UCSD-AML1 (cell line): ENCODE results near the gene CXCL16.

Source experiments
- DNase-seq: peaks from one replicate; lab custom pipeline; 2025; ENCODE audit not compliant: unreplicated experiment; lab: John Stamatoyannopoulos, UW

Gene CXCL16

DNA sequence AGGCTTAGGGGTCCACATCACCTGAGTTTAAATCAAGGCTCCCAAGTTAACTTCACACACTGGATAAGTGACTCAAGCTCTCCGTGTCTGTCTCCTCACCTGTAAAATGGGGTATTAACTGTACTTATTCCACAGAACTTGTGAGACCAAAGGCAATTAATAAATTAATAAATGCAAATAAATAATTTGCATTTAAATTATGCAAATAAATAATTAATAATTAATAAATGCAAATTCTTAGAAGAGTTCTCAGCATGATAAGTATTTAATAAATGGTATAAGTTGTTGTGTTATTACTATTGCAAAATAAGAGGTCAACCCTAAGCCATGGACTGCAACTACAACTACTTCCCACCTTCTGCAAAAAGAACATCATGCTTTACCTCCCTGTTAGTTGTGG, 13.7 kb upstream of the CXCL16 start:
- no peak for DNase-seq

- DNase-seq: no peak
Observed at GRCh38 chr17:4751932-4752331, 12.2 kb upstream of the CXCL16 start.

GRCh38 chr17:4750606-4751005, 10.9 kb upstream of the CXCL16 start:
- DNase-seq: no peak

DNA sequence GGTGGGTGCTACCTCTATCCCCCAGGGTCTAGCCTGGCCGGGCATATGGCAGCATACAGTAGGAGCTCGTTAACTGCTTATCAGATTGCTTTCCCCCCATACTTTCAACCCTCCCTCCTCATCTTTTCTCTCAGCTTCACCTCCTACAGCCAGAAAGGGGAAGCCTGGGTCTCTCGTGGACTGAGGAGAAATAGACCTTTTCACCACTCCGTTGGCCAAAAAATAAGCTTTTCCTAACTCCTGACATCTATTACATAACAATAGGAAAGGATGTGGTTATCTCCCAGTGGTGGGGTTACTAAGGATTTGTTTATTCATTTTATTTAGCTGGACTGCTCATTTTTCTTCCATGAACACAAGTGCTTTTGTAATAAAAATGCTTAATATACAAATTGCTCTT, 9.0 kb upstream of the CXCL16 start:
- no peak for DNase-seq

- peak; percentile 56 for DNase-seq
Observed at GRCh38 chr17:4747847-4748246, 8.1 kb upstream of the CXCL16 start.

DNA sequence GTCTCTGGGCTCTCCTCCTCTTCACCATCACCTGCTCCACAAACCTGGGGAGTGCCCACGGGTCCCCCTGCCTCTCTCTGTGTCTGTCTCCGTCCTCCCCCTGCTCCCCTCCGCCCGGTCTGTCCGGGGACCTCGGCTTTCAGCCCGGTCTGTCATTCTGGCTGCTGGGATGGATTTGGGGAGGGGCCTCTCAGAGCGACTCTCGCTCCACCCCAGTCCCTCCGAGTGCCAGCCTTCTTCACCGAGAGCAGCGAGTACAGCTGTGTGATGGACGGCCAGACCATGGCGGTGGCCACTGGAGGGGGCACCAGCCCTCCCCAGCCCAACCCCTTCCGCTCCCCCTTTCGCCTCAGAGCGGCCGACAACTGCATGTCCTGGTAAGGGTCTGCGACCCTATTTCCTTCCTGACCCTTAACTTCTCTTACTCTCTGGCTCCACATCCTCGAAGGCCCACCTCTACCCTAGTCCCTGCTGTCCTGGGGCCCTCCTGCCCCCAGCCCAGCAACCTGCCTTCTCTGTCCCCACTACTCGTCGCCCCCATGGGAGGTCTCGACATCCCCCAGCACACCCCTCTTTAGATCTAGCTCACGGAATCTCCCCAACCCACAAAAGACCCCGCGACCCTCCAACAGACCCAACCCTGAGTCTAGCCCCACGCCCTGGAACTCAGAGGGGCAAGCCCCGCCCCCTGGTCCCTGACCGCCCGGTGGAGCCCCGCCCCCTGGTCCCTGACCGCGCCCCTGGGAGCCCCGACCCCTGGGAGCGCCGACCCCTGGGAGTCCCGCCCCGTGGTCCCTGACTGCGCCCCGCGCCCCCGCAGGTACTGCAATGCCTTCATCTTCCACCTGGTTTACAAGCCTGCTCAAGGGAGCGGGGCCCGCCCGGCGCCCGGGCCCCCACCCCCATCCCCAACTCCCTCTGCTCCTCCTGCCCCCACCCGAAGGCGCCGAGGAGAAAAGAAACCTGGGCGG, 5.6 kb upstream of the CXCL16 start:
- no peak for DNase-seq

GRCh38 chr17:4743898-4744297, 4.2 kb upstream of the CXCL16 start:
- DNase-seq: no peak

DNA sequence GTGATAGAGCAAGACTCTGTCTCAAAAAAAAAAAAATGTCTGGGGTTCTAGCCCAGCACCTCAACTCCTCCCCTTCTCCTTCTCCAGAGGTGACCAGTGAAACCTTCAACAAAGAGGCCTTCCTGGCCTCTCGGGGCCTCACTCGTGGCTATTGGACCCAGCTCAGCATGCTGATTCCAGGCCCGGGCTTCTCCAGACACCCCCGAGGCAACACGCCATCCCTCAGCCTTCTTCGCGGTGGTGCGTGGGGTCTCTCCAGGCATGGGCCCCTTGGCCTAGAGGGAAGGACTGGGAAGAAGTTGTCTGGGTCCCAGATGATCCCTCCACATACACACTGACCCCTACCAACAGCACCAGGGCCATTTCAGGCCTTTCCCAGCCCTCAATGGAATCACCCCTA, 3.5 kb upstream of the CXCL16 start:
- DNase-seq: no peak

DNA sequence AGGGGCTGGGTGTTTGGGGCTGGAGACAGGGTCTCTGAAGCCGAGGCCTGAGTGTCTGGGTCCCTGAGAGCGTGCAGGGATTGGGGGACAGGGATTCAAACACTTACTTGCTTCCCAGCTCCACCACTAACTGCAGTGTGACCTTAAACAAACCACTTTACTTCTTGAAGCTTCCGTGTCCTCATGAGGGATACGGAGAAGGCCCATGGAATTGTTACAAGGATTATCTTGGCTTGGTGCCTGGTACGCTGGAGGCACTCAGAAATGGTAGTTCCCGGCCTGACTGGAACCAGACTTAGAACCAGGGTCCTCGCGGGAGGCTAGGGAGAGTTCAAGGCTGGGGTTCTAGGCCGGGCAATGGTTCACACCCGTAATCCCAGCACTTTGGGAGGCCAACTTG, 2.9 kb upstream of the CXCL16 start:
- DNase-seq: no peak

- no peak for DNase-seq
Observed at GRCh38 chr17:4742133-4742532, 2.4 kb upstream of the CXCL16 start.

DNA sequence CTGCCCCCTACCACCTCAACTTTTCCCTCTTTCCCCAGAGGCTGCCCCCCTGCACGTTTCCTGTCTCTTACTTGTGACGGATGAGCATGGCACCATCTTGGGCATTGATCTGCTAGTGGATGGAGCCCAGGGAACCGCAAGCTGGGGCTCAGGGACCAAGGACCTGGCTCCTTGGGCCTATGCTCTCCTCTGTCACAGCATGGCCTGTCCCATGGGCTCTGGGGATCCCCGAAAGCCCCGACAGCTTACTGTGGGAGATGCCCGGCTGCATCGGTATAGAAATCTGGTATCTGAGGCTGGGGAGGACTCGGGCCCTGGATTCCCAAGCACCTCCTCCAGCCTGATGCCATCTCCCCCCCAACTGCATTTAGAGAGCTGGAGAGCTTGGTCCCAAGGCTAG, 1.8 kb upstream of the CXCL16 start:
- no peak for DNase-seq

- no peak for DNase-seq
Observed at GRCh38 chr17:4740584-4740983, 856 bp upstream of the CXCL16 start.

DNA sequence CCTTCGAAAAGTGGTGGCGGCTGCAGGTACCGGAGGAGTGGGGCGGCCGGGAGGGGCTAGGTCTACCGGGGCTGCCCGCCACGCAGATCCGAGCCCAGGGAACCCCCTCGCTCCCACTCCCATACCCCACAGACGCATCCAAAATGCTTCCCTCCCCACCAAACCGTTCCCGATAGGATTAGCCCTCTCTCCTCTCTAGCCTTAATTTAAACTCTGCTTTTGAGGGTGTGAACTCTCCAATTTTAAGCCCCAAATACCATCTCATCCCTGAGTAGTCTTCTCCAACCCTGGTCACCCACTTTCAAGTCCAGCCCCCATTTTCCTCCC, 260 bp upstream of the CXCL16 start:
- DNase-seq: no peak

- DNase-seq: no peak
Observed at GRCh38 chr17:4738136-4739121, 1.3 kb downstream of the CXCL16 start.

DNA sequence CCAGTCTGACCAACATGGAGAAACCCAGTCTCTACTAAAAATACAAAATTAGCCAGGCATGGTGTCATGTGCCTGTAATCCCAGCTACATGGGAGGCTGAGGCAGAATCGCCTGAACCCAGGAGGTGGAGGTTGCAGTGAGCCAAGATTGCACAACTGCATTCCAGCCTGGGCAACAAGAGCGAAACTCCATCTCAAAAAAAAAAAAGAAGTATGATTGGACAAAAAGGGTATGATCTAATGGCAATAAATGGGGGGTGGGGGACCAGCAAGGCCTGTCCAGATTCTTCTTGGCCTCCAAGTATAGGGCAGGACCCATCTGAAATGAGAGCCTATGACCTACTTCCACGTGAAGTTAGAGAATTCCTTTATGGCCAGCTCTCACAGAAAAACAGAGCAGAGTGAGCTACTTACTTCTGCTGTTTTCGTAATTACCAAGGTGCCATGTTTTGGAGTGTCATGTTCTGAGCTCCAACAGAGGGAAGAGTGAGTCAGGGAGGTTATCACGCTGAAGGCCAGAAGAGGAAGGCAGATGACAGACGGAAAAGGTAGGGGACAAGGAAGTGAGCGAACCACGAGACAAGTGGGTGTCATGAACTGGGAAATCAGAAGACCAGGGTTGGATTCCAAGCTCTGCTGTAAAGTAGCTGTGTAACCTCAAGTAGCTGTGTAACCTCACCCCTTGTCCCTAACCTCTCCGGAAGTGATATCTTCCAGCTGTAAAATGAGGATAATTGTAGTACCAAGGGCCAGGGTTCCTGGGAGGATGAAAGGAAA, 3.7 kb downstream of the CXCL16 start:
- peak; percentile 48 for DNase-seq

- DNase-seq: no peak
Observed at GRCh38 chr17:4734857-4735475, 4.8 kb downstream of the CXCL16 start.

DNA sequence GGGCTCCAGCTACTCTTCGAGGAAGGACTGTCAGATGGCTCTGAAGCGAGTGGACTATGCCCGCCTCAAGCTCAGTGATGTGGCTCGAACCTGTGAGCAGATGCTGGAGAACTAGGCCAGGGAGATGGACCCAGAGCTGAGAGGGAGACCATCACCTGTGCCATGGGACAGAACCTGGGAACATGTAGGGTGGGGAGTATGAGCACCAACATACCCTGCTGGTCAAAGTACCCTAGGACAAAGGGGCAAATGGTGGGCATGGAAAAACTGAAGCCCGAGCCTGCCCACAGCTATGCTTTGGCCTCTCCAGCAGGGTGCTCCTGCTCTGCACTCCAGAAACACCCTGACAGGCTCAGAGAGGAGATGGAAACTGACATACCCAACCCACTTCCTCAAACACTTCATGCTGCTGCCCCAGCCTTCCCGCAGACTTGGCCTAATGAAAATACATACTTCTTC, 6.6 kb downstream of the CXCL16 start:
- peak; percentile 74 for DNase-seq

DNA sequence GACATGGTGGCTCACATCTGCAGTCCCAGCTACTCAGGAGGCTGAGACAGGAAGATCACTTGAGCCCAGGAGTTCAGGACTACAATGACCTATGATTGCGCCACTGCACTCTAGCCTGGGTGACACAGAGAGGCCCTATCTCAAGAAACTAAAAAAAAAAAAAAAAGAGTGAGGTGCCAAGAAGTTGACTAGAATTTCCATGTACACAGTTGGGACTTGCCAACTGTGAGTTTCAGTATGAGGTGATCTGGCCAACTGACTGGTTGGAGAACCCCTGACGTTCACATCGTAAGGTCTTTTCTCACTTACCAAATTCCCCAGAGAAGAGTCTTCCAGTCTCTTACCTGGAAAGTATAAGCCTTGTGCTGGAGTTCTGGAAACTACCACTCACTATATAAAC, 11.6 kb downstream of the CXCL16 start:
- DNase-seq: no peak

DNA sequence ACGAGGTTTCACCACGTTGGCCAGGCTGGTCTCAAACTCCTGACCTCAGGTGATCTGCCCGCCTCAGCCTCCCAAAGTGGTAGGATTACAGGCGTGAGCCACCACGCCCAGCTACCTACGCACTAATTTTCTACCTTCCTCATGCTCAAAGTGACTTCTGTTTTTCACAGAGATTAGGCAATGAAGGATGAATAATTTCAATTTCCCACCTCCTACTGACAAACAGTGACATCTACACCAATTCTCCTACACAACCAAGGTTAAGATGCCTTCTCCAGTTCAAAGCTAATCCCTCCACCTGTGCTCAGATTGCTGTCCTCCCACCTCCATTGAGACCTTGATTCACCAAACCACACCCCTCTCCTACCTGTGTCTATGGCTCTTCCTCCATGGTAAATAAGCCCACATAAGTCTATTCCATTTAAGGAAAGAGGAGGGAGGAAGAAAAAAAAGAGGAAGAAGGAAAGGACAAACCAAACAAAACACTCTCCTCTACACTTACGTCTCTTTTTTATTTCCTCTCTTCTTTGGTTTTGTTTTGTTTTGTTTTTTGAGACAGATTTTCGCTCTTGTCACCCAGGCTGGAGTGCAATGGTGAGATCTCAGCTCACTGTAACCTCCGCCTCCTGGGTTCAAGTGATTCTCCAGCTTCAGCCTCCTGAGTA, 13.9 kb downstream of the CXCL16 start:
- DNase-seq: no peak

DNA sequence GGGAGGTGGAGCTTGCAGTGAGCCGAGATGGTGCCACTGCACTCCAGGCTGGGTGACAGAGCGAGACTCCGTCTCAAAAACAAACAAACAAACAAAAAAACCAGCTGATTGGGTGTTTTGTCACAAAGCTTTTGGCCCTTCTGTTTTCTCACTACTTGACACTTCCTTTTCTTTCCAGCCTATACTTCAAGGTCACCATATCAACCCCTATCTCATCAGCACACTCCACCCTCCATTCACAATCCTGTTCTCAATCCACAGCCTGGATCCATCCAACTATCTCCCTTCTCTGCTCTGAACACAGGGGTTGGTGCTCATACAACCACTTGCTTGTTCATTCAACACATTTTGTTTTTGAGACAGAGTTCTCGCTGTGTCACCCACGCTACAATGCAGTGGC, 15.1 kb downstream of the CXCL16 start:
- no peak for DNase-seq
